ENCODE measurements around the gene BNIP5.

DNA sequence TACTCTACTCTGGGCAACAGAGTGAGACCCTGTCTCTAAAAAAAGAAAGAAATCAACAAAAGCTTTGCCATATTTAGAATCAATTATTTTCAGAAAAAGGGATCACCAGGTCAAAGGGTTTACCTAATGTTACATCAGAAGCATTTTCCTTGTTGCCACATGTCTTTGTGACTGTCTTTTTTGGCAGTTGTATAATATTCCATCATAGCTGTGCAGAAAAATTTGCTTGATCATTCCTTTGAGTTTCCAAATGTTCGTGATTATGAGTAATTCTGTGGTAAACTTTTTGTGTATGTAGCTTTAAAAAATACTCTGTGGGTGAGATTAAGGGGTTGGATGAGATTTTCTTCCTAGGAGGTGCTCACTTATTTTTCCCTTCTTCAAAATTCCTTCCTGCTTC, 40.4 kb downstream of the BNIP5 start:
- TF ChIP-seq EZH2phosphoT487 (IDR thresholded peaks at IDR 0.05) (no peak), EZH2 (IDR thresholded peaks at IDR 0.05) (no peak)
- TF ChIP-seq, protein P1, sequence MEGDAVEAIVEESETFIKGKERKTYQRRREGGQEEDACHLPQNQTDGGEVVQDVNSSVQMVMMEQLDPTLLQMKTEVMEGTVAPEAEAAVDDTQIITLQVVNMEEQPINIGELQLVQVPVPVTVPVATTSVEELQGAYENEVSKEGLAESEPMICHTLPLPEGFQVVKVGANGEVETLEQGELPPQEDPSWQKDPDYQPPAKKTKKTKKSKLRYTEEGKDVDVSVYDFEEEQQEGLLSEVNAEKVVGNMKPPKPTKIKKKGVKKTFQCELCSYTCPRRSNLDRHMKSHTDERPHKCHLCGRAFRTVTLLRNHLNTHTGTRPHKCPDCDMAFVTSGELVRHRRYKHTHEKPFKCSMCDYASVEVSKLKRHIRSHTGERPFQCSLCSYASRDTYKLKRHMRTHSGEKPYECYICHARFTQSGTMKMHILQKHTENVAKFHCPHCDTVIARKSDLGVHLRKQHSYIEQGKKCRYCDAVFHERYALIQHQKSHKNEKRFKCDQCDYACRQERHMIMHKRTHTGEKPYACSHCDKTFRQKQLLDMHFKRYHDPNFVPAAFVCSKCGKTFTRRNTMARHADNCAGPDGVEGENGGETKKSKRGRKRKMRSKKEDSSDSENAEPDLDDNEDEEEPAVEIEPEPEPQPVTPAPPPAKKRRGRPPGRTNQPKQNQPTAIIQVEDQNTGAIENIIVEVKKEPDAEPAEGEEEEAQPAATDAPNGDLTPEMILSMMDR (IDR thresholded peaks at IDR 0.05), result no peak
